SKM-1 (cell line): ENCODE results near the gene NEK2.
"Not testable (repeated sequence)": the region's sequence is repeated elsewhere in the genome, so short reads cannot be mapped to it uniquely, and the experiment has no call there.

ENCODE experiments used
- DNase-seq: peaks from one replicate; lab custom pipeline; 2025; ENCODE audit not compliant: unreplicated experiment; lab: John Stamatoyannopoulos, UW

NEK2 gene

DNA sequence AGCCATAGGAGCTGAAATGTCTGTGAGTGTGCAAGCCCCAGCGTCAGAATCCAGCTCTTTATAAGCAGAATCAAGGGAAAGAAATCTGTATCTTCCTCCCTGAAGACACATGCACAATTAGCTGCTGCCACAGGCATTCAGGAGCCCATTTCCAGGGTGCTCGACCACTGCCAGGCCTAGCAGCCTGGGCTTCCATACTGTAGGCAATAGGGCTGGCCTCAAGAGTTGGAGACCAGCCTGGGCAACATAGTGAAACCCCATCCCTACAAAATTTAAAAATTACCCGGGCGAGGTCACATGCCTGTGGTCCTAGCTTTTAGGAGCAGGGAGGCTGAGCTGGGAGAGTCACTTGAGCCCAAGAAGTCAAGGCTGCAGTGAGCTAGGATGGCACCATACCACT is 41.0 kb downstream of the NEK2 start:
- DNase-seq, result no peak

DNA sequence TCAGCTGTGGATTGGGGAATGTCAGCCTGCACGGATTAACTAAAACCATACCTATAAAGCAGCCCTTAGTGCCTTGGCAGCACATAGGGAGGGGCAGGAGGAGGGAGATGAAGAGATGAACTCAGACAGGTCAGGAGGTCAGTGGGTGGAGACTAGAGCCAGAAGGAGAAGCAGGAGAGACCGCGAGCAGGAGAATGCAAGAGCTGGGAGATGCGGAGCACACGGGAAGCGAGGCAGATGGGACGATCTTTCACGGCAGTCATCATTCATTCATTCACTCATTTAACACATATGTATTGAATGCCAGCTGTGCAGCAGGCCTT is 41.9 kb downstream of the NEK2 start:
- DNase-seq, result no peak

GRCh38 chr1:211632808-211633523 is 42.5 kb downstream of the NEK2 start:
- no peak for DNase-seq

DNA sequence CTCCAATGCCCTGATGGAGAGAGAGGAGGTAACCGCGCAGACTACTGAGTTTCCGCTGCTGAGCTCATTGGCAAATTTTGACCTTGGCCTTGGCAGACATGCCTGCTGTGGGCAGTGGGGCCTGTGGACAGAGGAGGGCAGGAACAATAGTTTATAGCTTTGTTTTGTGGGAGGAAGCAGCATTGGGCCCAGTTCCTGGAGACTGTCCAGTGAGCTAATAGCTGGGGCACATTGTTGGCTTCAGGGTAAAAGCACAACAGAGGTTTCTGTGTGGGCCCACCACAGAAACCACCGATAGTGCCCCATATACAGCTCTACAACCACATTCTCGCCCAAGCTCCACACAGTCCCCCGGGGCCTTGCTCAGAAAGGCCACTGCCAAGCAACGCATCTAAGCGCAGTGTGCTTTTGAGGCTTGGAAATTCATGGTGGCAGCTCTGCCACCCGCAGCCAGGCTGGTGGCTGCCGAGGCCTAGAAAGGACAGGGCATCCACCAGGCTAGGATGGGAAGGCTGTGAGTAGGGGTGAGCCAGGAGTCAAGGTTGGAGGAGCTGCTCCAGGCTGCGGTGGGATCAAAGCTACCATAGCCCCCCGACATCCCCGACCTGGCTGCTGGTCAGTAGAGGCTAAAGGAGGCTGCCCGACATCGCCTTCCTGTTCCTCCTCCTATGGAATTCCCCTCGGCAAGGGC is 43.2 kb downstream of the NEK2 start:
- DNase-seq, result no peak

DNA sequence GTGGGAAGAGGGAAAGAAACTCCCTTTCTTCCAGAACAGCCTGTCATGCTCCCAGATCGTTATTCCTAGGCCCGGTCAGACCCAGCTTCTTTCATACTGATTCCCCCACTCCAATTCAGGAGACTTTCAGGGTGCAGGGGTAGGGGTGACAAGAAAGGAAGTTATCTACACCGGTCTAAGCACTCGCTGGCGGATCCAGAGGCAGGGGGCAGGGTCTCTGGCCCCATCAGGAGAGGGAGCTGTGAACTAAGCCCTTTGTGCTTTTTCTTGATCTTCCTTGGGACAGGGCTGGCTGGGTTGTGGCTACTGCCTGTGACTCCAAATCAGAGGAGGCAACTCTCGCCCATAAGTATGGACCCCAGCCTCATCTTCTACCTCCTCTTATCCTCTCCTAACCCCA is 44.3 kb downstream of the NEK2 start:
- no peak for DNase-seq

DNA sequence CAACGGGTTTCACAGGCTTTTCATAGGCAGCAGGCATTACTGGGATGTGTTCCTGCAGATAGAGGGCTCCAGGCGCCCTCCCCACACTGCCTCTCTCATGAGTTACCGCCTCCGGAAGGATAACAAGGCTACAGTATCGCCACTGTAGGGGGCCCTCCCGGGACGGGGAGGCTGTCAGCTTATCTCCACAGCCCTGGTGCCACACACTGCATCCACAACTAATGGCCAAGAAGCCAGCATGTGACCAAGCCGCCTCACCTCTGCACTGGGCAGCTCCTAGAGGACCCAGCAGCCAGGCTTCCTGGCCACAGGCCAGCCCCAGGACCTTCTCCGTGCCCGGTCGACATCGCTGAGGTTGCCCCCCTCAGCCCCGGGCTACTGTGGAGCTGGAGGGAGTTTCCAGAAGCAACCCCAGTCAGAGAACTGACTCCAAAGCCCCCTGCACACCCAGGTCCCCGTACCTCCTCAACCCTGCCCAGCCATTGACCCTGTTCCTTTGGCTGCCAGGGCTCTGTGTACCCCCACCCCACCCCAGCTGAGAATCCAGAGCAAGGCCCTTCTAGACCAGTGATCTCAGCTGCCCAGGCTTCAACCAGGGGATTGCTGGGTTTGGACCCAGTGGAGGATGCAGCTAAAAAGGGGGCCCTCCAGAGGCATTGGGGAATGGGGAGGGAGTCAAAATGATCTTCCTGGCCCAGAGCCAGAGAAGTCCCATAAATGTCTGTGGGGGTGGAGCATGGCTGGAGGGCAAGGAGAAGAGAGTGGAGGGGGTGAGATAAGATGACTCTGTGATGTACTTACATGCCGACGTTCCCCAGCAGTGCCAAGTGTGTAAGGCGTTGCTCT is 45.0 kb downstream of the NEK2 start:
- no peak for DNase-seq

DNA sequence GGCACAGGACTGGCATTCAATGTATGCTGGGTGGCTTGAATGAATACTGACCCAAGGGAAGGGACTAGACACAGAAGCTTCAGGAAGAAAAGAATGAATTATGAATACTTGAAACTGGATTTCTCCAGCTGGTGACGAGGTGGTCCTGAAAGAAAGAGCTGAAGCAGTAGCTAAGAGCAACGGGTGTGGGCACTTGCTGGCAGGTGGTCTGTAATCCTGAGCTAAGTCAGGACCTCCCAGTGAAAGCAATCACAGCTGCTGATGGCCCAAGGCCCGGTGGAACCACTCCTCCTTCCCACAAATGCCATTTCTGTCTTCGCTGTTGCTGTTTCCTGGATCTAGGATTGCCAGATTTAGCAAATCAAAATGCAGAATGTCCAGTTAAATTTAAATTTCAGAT is 47.0 kb downstream of the NEK2 start:
- no peak for DNase-seq

DNA sequence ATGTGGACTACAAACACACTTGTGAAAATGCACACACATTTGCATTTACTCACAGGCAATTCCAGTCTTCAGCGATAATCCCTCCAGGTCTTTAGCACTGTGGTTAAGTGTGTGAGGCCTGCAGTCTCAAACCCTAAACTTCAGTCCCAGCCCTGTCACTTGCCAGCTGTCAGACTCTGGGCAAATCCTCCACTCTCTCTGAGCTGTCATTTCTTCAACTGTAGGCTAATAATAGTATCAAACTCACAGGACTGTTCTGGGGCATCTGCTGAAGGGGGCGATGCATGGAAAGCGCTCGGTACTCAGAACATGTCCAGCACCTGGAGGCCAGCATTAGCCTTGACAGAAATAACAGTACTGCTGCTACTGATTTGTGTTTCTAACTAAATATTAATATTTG is 48.2 kb downstream of the NEK2 start:
- DNase-seq, result no peak

- not testable (repeated sequence) for DNase-seq
Observed at GRCh38 chr1:211625866-211626265, 49.6 kb downstream of the NEK2 start.

- peak; percentile 35 for DNase-seq
Observed at GRCh38 chr1:211625040-211625439, 50.4 kb downstream of the NEK2 start.

GRCh38 chr1:211623515-211623914 is 51.9 kb downstream of the NEK2 start:
- DNase-seq, result no peak

DNA sequence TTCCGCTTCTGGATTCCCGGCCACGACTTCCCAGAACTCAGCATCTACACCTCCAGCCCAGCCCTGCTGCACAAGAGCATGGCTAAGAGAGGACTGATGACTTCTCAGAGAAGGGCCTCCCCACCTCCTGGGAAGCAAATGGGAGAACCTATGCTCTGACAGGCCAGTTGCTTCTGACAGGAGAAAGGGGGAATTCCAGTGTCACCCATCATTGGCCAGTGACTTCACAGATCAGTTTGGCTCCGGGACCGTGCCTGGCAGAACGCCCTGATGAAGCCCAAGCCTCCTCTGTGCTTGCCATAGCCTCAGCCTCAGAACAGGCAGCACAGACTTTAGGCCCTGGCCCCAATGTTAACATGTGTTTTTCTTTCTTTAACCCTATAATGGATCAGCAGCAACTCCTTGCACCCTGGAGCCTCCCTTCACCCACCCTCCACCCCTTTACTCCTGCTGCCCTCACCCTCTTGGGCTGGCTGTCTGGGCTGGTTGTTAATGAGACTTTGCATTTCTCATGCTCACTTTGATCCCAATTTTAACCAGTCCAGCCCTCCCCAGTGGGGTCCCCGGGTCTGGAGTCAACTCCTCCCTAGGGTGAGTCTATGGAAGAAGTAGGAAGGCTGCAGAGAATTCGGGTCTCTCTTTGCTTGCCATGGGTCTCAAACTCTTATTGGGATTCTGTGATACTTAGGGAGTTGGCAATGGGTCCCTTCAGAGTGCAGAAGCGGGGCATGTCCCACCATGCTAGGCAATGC is 53.8 kb downstream of the NEK2 start:
- DNase-seq, result no peak

- no peak for DNase-seq
Observed at GRCh38 chr1:211620097-211620496, 55.3 kb downstream of the NEK2 start.

- no peak for DNase-seq
Observed at GRCh38 chr1:211619033-211619996, 56.1 kb downstream of the NEK2 start.

- no peak for DNase-seq
Observed at GRCh38 chr1:211616965-211617297, 58.5 kb downstream of the NEK2 start.

DNA sequence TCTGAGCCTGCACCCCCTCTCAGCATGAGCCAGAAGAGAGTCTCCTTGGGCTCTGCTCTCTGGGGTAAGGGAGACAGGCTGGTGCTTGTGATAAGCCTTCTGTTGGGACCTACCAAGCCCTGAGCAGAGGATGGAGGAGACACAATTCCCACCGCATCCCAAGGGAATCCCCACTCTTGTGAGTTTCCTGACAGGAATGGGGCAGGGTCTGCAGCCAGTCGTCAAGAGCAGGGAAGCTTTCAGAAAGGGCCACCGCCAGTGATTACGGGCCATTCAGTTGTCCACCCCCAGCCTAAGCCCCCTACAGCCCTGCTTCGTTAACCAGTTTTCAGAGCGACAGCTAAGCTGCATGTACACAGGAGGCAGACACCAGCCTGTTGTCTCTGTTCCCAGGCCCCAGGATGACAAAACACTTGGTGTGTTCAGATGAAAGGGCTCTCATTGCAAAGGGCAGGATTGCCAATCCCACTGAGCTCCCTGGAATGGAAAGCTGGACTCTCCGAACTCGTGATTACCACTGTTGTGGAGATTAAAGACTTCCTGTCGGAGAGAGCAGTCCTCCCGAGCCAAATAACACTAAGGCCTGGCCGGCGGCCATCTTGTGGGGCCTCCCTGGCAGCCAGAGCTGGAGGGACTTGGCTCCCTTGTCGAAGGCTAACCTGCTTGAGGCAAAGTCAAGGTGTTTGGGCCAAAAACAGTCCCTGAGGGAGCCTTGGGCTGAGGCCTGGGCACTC is 59.0 kb downstream of the NEK2 start:
- no peak for DNase-seq

GRCh38 chr1:211614615-211615014 is 60.8 kb downstream of the NEK2 start:
- no peak for DNase-seq

DNA sequence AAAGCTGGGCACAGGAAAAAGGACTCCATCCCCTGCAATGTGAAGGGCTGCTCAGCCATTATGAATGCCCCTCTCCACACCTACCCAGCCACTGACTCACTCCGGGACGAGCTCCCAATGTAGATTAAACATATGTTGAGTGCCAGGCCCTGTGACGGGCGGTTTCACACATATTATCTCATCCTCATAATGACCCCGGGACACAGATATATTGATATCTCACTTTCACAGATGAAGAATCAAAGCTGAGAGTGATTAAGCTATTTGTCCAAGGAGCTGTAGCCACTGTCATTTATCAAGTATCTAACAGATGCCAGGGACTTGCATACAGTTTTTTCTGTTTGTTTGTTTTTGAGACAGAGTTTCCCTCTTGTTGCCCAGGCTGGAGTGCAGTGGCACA is 61.5 kb downstream of the NEK2 start:
- no peak for DNase-seq

DNA sequence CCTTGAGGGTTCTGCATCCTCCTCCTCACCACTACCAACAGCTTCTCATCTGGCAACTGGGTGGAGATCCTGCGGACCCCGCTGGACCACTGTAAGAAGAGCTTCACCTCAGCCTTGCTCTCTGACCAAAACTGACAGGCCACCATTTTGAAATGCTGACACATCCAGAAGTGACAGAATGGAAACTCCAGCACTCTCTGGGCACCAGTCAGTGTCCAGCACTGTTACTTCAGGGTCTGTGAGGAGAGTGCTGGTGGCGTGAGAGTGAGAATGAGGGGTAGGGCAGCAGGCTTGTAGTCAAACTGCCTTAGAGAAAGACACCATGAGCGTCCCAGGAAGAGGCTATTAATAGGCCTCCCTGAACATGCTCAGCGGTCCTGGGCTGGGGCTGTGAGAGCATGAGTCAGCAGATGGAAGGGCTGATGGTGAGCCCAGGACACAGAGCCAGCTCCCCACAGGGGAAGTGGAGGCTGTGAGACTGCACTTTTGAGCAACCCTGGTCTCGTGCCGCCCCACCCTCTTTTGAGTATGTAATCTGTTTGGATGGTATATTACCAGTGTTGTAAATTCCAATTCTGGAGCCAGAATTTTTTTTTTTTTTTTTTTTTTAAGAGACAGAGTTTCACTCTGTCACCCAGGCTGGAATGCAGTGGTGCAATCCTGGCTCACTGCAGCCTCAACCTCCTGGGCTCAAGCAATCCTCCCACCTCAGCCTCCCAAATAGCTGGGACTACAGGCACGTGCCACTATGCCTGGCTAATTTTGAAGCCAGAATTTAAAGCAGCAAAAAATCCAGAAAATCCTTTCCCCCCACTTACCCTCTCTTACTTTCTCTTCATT is 62.1 kb downstream of the NEK2 start:
- DNase-seq, result peak; percentile 96
